Peyer's patch (tissue), 4 donors: ENCODE measurements around the gene STS. TPM values are rescaled to one million over a fixed set of nuclear protein-coding genes. Genes with fewer than 3 reads are reported as not detected.

ENCODE experiments used
- DNase-seq, 3 donors: peaks; one replicate each; pipeline ENCODE4 v3.0.0-alpha.2; 2017 to 2019
- H3K27ac ChIP-seq, 4 donors: fragments of 200-600 bp; sonication (generic); one replicate each; pipeline ENCODE4 v1.5.1; 2016 to 2019
- H3K27me3 ChIP-seq, 2 donors: fragments of 200-600 bp; sonication (generic); one replicate each; pipeline ENCODE4 v1.5.1; 2019
- H3K36me3 ChIP-seq, 3 donors: fragments of 200-600 bp; sonication (generic); one replicate each; pipeline ENCODE4 v1.5.1; 2016 to 2019
- H3K4me1 ChIP-seq, 4 donors: fragments of 200-600 bp; sonication (generic); one replicate each; pipeline ENCODE4 v1.5.1; 2016 to 2019
- H3K4me3 ChIP-seq, 4 donors: fragments of 200-600 bp; sonication (generic); 1 replicate in 3 of 4; 2 replicates in 1 of 4; pipeline ENCODE4 v1.5.1; 2016 to 2019; ENCODE audit warnings: mild to moderate bottlenecking in 1 of 4
- H3K9me3 ChIP-seq, 4 donors: fragments of 200-600 bp; sonication (generic); one replicate each; pipeline ENCODE4 v1.5.1; 2016 to 2019; ENCODE audit warnings: mild to moderate bottlenecking in 1 of 4
- POLR2A ChIP-seq, 2 donors: fragments of 450-650 bp; IDR thresholded peaks; one replicate each; pipeline ENCODE4 v1.5.1; 2017; ENCODE audit warnings: antibody characterized with exemption in 2 of 2, mild to moderate bottlenecking in 2 of 2, moderate library complexity in 2 of 2
- total RNA-seq, 4 donors: library from RNA; depleted of rRNA; stranded (reverse); fragments of >200 nt; gene quantifications; one replicate each; pipeline ENCODE4 v1.1.0, GENCODE V29; 2016
- TF ChIP-seq, protein P1 (sequence below), 6 experiments: fragments of 450-650 bp in 4 of 6; fragments of 200-600 bp in 2 of 6; sonication (generic) in 1 of 6; IDR thresholded peaks; one replicate each; pipeline ENCODE4 v1.5.1; 2017 to 2019; ENCODE audit warnings: antibody characterized with exemption in 6 of 6, mild to moderate bottlenecking in 3 of 6, moderate library complexity in 1 of 6

Gene STS
- total RNA-seq, 4 donors from 2014 or later = 3.3 to 5.6 (median 4.3) TPM

DNA sequence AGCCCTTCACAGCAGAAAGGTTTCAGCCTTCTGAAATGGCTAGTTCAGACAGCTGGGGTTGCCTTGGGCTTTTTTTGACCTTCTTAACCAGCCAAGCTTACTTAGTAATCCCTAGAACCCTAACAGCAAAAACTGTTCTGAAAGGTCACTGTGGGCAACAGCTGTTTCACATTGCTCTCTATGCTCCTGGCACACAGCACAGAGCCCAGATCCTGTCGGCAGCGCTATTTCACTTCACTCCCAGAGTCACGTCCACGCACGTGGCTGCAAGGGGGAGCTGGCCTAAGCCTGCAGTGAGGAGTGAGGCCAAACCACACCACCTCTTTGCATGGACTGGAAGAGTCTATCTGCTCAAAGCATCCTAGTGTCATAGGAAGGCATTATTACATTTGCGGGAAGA lies 32.0 kb upstream of the STS start:
- TF ChIP-seq POLR2A (IDR thresholded peaks at IDR 0.05) = no peak
- TF ChIP-seq, protein P1, sequence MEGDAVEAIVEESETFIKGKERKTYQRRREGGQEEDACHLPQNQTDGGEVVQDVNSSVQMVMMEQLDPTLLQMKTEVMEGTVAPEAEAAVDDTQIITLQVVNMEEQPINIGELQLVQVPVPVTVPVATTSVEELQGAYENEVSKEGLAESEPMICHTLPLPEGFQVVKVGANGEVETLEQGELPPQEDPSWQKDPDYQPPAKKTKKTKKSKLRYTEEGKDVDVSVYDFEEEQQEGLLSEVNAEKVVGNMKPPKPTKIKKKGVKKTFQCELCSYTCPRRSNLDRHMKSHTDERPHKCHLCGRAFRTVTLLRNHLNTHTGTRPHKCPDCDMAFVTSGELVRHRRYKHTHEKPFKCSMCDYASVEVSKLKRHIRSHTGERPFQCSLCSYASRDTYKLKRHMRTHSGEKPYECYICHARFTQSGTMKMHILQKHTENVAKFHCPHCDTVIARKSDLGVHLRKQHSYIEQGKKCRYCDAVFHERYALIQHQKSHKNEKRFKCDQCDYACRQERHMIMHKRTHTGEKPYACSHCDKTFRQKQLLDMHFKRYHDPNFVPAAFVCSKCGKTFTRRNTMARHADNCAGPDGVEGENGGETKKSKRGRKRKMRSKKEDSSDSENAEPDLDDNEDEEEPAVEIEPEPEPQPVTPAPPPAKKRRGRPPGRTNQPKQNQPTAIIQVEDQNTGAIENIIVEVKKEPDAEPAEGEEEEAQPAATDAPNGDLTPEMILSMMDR (IDR thresholded peaks at IDR 0.05) = no peak
- H3K27ac ChIP-seq = no peak overlapping the region
- H3K4me3 ChIP-seq = no peak overlapping the region
- H3K9me3 ChIP-seq = no peaks in the 10 kb centered on the region
- no peaks in the 10 kb centered on the region for H3K27me3 ChIP-seq
- H3K36me3 ChIP-seq = no peaks in the 10 kb centered on the region
- DNase-seq = no peak
- H3K4me1 ChIP-seq = peaks cover 0 to 2% (median 0%) of the 10 kb centered on the region in 4 donors

DNA sequence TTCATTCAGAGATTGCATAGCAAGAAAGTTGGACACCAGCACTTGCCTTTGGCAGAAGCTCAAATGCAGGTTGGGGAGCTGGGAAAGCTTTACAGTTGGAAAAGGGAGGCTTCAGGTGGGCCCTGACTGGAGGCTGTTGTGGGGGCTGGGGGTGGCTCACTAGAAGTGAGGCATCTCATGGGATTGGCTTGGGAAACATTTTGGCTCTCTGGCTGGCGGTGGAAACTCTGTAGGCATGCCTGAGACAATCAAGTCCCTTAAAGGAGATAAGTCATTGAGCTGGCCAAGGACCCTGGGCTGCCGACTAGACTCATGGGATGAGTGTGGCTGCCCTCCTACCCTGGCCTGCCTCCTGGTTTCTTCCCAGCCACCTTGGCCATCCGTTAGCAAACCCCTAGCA lies 31.4 kb upstream of the STS start:
- Histone ChIP-seq H3K4me3 (no peak overlapping the region), H3K27ac (no peak overlapping the region), H3K36me3 (no peaks in the 10 kb centered on the region), H3K4me1 (peaks cover 0 to 7% (median under 1%) of the 10 kb centered on the region in 4 donors), H3K9me3 (no peaks in the 10 kb centered on the region), H3K27me3 (no peaks in the 10 kb centered on the region)
- DNase-seq = no peak
- TF ChIP-seq POLR2A (IDR thresholded peaks at IDR 0.05) = no peak
- TF ChIP-seq, protein P1 (IDR thresholded peaks at IDR 0.05) = no peak

DNA sequence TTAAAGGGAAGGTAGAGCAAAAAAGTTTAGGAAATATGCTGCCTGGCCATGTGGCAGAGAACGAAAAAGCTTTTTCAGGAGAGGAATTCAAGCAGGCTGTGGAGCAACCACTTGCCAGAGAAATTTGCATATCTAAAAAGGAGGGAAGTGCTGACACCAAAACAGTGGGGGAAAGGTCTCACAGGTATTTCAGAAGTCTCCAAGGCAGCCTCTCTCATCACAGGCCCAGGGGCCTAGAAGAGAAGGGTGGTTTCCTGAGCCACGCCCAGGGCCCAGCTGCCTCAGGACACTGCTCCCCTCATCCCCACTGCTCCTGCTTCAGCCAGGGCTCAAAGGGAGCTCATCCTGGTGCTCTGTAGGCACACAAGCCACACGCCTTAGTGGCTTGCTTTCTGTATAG lies 29.9 kb upstream of the STS start:
- Histone ChIP-seq H3K4me3 (no peak overlapping the region), H3K9me3 (no peaks in the 10 kb centered on the region), H3K36me3 (no peaks in the 10 kb centered on the region), H3K27ac (no peak overlapping the region), H3K4me1 (peaks cover 0 to 11% (median 1%) of the 10 kb centered on the region in 4 donors), H3K27me3 (no peaks in the 10 kb centered on the region)
- TF ChIP-seq, protein P1 (IDR thresholded peaks at IDR 0.05) = no peak
- TF ChIP-seq POLR2A (IDR thresholded peaks at IDR 0.05) = no peak
- no peak for DNase-seq

DNA sequence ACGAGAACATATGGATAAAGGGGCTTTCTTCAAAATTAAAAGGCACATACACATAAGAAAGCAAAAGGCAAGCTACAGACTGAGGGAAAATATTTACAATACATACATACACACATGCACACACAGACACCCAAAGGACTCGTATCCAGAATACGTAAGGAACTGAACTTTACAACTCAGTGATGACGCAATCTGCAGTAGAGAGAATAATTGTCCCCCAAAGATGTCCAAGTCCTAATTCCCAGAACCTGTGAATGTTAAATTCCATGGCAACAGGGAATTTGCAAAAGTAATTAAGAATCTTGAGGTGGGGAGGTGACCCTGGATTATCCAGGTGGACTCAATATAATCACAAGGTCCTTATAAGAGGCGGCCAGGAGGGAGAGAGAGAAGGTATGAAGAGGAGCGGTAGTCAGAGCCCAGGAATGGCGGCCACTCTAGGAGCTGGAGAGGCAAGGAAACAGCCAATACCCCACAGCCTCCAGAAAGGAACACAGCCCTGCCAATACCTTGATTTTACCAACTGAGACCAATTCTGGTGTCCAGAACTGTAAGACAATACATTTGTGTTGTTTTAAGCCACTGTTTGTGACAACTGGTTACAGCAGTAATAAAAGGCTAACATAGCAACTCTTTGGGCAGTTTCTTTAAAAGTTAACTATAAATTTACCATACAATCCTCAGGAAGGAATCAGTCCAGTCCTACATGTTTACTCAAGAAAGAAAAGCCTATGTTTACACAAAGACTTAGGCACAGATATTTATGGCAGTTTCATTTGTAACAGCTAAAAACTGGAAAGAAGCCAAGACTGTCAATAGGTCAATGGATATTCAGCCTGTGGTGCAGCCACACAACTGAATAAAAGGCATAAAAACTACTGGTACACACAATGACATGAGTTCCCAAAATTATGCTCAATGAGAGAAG lies 27.3 kb upstream of the STS start:
- Histone ChIP-seq H3K27ac (peak overlapping the region in 2 of 4 donors; percentile 31 to 58), H3K4me3 (no peak overlapping the region), H3K9me3 (no peaks in the 10 kb centered on the region), H3K4me1 (peaks cover 0 to 11% (median 1%) of the 10 kb centered on the region in 4 donors), H3K36me3 (no peaks in the 10 kb centered on the region), H3K27me3 (no peaks in the 10 kb centered on the region)
- TF ChIP-seq POLR2A (IDR thresholded peaks at IDR 0.05) = no peak
- TF ChIP-seq, protein P1 (IDR thresholded peaks at IDR 0.05) = no peak
- no peak for DNase-seq

DNA sequence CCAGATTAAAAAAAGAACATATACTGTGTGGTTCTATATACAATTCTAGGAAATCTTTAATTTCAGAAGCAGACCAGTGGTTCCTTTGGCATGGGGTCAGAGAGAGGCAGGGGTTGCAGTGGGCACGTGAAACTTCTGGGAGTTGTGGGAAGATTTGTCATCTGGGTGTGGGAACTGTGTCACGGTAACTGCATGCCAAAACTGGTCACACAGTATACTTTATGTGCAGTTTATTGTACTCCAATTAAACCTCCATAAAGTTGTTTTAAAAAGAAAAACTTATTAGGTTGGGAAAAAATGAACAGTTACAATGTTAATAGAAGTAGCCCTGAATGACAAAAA lies 26.7 kb upstream of the STS start:
- TF ChIP-seq POLR2A (IDR thresholded peaks at IDR 0.05) = no peak
- TF ChIP-seq, protein P1 (IDR thresholded peaks at IDR 0.05) = no peak
- H3K4me1 ChIP-seq = peaks cover 0 to 11% (median 1%) of the 10 kb centered on the region in 4 donors
- DNase-seq = no peak

More for the DNA sequence above, 26.7 kb upstream of the STS start:
- Histone ChIP-seq H3K27ac (peak overlapping the region in 1 of 4 donors; percentile 58), H3K9me3 (no peaks in the 10 kb centered on the region), H3K4me3 (no peak overlapping the region), H3K36me3 (no peaks in the 10 kb centered on the region), H3K27me3 (no peaks in the 10 kb centered on the region)
